ENCODE results near the gene LIPH.
"Not testable (repeated sequence)": the region's sequence is repeated elsewhere in the genome, so short reads cannot be mapped to it uniquely, and the experiment has no call there.

LIPH gene

GRCh38 chr3:185486394-185486793 is 66.0 kb downstream of the LIPH start:
- DNase-seq (ENCODE audit: low spot score) = no peak

- DNase-seq (ENCODE audit: low spot score) = no peak
These were observed 68.1 kb downstream of the LIPH start for GRCh38 chr3:185484296-185484695.

DNA sequence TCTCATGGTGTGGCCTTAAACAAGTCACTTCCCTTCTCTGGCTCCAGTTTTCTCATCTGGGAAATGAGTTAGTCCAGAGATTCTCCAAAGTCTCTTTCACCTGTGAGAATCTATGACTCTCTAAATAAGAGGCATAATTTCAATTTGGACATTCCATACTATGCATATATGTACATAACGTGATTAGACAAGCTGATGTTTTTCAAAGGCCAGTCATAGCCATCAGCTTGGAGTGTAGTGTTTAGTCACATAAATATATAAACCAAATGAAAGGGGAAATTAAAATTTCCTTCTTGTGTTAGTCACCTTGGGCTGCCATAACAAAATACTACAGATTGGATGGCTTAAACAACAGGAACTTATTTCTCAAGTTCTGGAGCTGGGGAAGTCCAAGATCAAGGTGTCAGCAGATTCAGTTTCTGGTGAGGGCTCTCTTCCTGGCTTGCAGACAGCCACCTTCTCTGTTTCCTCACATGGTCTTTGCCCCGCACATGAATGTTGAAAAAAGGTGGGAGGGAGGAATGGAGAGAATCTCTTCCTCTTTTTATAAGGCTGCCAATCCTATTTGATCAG is 72.9 kb downstream of the LIPH start:
- no peak for DNase-seq (ENCODE audit: low spot score)

DNA sequence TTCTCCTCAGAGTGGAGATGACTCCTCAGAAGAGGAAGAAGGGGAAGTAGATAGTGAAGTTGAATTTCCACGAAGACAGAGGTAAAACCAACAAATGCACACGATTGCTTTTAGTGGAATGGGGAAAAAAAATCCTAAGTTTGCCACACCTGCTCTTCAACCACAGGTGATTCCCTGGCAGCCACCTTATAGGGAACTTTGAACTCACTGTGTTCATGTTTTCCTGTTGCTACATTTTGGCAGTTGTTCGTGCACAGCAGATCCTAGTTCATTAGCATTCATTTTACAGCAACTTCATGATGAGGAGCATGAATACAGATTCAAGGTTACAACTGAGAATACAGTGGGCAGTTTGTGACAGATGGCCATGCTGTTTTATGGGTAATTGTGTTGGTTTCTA is 75.1 kb downstream of the LIPH start:
- no peak for DNase-seq (ENCODE audit: low spot score)

DNA sequence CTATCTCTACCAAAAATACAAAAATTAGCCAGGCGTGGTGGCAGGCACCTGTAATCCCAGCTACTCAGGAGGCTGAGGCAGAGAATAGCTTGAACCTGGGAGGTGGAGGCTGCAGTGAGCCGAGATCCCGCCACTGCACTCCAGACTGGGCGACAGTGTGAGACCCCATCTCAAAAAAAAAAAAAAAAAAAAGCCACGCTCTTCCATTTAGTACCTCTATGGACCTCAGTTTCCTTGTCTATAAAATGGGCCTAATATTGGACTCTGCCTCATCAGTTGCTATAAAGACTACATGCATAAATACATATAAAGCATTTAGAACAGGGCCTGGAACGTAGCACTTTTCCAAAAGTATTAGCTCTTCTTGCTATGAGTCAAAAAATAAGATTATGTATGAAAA is 77.5 kb downstream of the LIPH start:
- not testable (repeated sequence) for DNase-seq (ENCODE audit: low spot score)

GRCh38 chr3:185473290-185473815 is 79.0 kb downstream of the LIPH start:
- no peak for DNase-seq (ENCODE audit: low spot score)

- DNase-seq (ENCODE audit: low spot score) = no peak
These were observed 82.1 kb downstream of the LIPH start for GRCh38 chr3:185470323-185470722.

GRCh38 chr3:185469542-185469941 is 82.8 kb downstream of the LIPH start:
- DNase-seq (ENCODE audit: low spot score) = no peak

DNA sequence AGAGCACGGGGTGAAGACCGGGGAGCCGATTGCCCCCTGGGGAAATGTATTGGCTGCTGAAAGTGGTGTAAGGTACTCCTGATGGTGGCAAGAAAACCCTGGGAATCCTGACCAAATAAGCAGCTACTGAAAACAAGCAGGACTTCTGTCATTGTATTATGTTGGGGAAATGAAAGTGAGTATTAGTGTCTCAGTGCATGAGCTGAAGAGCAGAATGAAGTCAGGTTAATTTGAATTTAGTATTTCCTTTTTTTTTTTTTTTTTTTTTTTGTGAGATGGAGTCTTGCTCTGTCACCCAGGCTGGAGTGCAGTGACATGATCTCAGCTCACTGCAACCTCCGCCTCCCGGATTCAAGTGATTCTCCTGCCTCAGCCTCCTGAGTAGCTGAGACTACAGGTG is 86.3 kb downstream of the LIPH start:
- not testable (repeated sequence) for DNase-seq (ENCODE audit: low spot score)

DNA sequence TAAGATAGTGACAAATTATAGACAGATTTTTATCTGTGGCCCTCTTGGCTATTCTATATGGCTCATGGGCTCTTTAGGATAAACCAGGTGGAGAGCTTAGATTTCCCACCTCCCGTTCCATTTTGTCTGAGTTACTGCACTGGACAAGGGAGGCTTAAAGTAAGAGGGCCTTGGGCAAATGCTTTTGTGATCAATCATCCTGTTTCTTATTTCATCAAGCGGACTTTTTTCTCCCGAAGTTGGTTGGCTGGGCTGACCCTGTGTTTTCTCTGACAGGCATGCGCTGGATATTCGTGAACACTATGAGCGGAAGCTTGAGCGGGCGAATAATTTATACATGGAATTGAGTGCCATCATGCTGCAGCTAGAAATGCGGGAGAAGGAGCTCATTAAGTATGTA is 86.9 kb downstream of the LIPH start:
- no peak for DNase-seq (ENCODE audit: low spot score)

DNA sequence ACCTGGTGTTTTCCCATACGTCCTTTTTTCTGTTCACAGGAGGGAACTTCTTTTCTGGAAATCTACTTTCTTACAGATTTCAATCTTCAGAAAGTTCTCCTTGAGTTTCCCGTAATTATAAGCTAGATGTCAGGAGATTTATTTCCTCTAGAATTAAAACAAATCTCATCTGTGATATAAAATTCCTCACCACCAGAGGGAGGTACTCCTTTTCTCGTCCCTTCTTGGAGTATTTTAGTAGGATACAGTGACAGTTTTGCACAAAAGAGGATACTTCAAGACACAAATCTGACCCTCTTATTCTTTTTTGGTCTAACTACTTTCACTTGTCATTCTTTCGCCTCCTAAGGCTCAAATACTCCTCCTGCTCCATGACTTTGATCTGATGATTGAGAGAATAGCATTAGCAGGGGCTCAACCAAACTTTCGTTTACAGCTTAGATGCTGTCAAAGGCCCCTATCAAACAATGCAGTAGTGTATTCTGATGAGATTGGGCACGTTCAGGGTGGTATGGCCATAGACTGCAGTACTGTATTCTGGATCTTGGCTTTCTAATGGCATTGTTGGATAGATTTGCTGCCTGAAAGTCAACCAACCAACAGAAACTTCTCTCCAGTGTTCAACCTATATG is 91.6 kb downstream of the LIPH start:
- peak; percentile 46 for DNase-seq (ENCODE audit: low spot score)

DNA sequence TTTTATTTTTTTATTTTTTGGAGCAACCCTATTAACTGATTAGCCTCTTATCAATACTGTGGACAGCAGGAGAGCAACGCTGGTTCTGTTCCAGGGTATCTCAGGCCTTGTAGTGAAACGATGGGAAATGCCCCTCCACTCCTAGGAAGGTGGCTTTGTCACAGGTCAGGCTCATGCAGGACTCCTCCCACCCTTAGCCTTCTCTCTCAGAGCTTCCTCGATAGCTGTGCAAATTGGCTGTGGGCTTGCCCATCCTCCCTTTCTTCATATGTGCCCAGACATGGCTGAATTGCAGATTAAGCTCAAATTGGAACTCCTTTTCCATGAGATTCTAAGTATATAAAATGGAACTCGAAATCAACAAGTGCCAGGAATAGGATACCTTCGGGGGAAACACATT is 92.1 kb downstream of the LIPH start:
- no peak for DNase-seq (ENCODE audit: low spot score)

- DNase-seq (ENCODE audit: low spot score) = no peak
These were observed 95.0 kb downstream of the LIPH start for GRCh38 chr3:185457376-185457775.

All from AG20443 (cell line).